DND-41 (cell line): ENCODE results near the gene PIP5KL1.

Experiments
- ATAC-seq: fragments of 200-7000 bp; cut with Tn5 transposase; 3 replicates; pipeline ENCODE4 v1.9.1; 2021; ENCODE audit warnings: low read depth; ENCODE audit not compliant: insufficient read depth
- DNase-seq: peaks from one replicate; pipeline ENCODE4 v3.0.0-alpha.2; 2020
- H2AFZ ChIP-seq: 2 replicates; pipeline ENCODE4 v1.6.0; 2012; ENCODE audit warnings: low read depth, low read length
- H3K27ac ChIP-seq: 2 replicates; pipeline ENCODE4 v1.5.1; 2012; ENCODE audit warnings: low read length, inconsistent platforms
- H3K27me3 ChIP-seq: fragments of 200-600 bp; sonication (generic); 2 replicates; pipeline ENCODE4 v1.6.0; 2012; ENCODE audit warnings: low read length, mild to moderate bottlenecking, inconsistent platforms; ENCODE audit not compliant: insufficient read depth, poor library complexity
- H3K36me3 ChIP-seq: 2 replicates; pipeline ENCODE4 v1.5.1; 2012; ENCODE audit warnings: low read length, inconsistent platforms; ENCODE audit not compliant: insufficient read depth
- H3K4me1 ChIP-seq: 2 replicates; pipeline ENCODE4 v1.5.1; 2012; ENCODE audit warnings: mild to moderate bottlenecking, low read length; ENCODE audit not compliant: insufficient read depth
- H3K4me2 ChIP-seq: 2 replicates; pipeline ENCODE4 v1.6.0; 2012; ENCODE audit warnings: mild to moderate bottlenecking, moderate library complexity, low read length, inconsistent platforms; ENCODE audit not compliant: insufficient read depth
- H3K4me3 ChIP-seq, 2 experiments: fragments of 200-600 bp in 1 of 2; shearing (Covaris generic) in 1 of 2; 2 replicates each; pipeline ENCODE4 v1.5.1; 2012 to 2016; ENCODE audit warnings: inconsistent platforms in 2 of 2, low read length in 2 of 2, mild to moderate bottlenecking in 2 of 2, low read depth in 1 of 2, moderate library complexity in 1 of 2
- H3K79me2 ChIP-seq: 2 replicates; pipeline ENCODE4 v1.6.0; 2012; ENCODE audit warnings: low read length, inconsistent platforms; ENCODE audit not compliant: insufficient read depth
- H3K9ac ChIP-seq: 2 replicates; pipeline ENCODE4 v1.6.0; 2012; ENCODE audit warnings: low read depth, mild to moderate bottlenecking, inconsistent platforms, low read length, moderate library complexity
- H3K9me3 ChIP-seq: 2 replicates; pipeline ENCODE4 v1.5.1; 2012; ENCODE audit warnings: low read length, moderate library complexity, mild to moderate bottlenecking, inconsistent platforms; ENCODE audit not compliant: insufficient read depth, severe bottlenecking
- H4K20me1 ChIP-seq: 2 replicates; pipeline ENCODE4 v1.6.0; 2012; ENCODE audit warnings: low read length; ENCODE audit not compliant: insufficient read depth
- CTCF ChIP-seq: IDR thresholded peaks from 2 replicates; pipeline ENCODE4 v1.5.1; 2012; ENCODE audit warnings: borderline replicate concordance, low read length, moderate library complexity, mild to moderate bottlenecking; ENCODE audit not compliant: poor library complexity, severe bottlenecking; ENCODE audit errors: extremely low read depth
- EZH2 ChIP-seq: IDR thresholded peaks from 3 replicates; pipeline ENCODE4 v1.6.1; 2012; ENCODE audit warnings: borderline replicate concordance, low read depth, mild to moderate bottlenecking, moderate library complexity, low read length, inconsistent platforms; ENCODE audit not compliant: severe bottlenecking

Gene PIP5KL1

GRCh38 chr9:127971357-127972235 lies 41.0 kb upstream of the PIP5KL1 start:
- no peak for DNase-seq
- no peak for TF ChIP-seq CTCF
- TF ChIP-seq EZH2 = no peak
- Histone ChIP-seq H4K20me1 (peaks cover 69% of the 10 kb centered on the region), H3K27ac (no peak overlapping the region), H2AFZ (no peak overlapping the region), H3K4me2 (no peak overlapping the region), H3K79me2 (peaks cover 10% of the 10 kb centered on the region), H3K27me3 (no peaks in the 10 kb centered on the region), H3K36me3 (no peaks in the 10 kb centered on the region), H3K9ac (no peak overlapping the region), H3K4me3 (no peak overlapping the region), H3K4me1 (peaks cover 6% of the 10 kb centered on the region; the same call in 1 of the 2 replicates), H3K9me3 (no peaks in the 10 kb centered on the region)
- ATAC-seq = no peak

- no peaks in the 10 kb centered on the region for H3K9me3 ChIP-seq
- no peaks in the 10 kb centered on the region for H3K27me3 ChIP-seq
- H3K36me3 ChIP-seq = no peaks in the 10 kb centered on the region
- H4K20me1 ChIP-seq = peaks cover 62% of the 10 kb centered on the region
- no peak overlapping the region for H3K9ac ChIP-seq
- H2AFZ ChIP-seq = no peak overlapping the region
- H3K4me1 ChIP-seq = no peaks in the 10 kb centered on the region
- no peak for DNase-seq
- H3K4me2 ChIP-seq = no peak overlapping the region
- TF ChIP-seq EZH2 (no peak), CTCF (no peak)
- peaks cover 4% of the 10 kb centered on the region for H3K79me2 ChIP-seq
- ATAC-seq = 0 out of 3 replicates have a peak, but pooled peaks have one; percentile 29
- H3K27ac ChIP-seq = no peak overlapping the region
- H3K4me3 ChIP-seq = no peak overlapping the region
Observed at GRCh38 chr9:127970401-127971313, 40.1 kb upstream of the PIP5KL1 start.

GRCh38 chr9:127968700-127969383 lies 38.3 kb upstream of the PIP5KL1 start:
- Histone ChIP-seq H2AFZ (no peak overlapping the region), H3K27me3 (no peaks in the 10 kb centered on the region), H3K9me3 (no peaks in the 10 kb centered on the region), H3K9ac (no peak overlapping the region), H4K20me1 (peaks cover 57% of the 10 kb centered on the region), H3K79me2 (peaks cover 4% of the 10 kb centered on the region; the same call in 1 of the 2 replicates), H3K4me3 (no peak overlapping the region), H3K27ac (no peak overlapping the region), H3K4me1 (no peaks in the 10 kb centered on the region), H3K36me3 (no peaks in the 10 kb centered on the region), H3K4me2 (no peak overlapping the region)
- no peak for DNase-seq
- no peak for ATAC-seq
- TF ChIP-seq EZH2 = no peak
- TF ChIP-seq CTCF = no peak
